NB4 (cell line): ENCODE measurements around the gene LYPD6B.

ENCODE experiments used
- DNase-seq: peaks from one replicate; pipeline ENCODE4 v3.0.0; 2010; ENCODE audit warnings: low read depth
- H3K4me3 ChIP-seq: one replicate; pipeline ENCODE4 v1.5.1; 2011; ENCODE audit warnings: mild to moderate bottlenecking, low read depth, low read length, moderate library complexity
- CTCF ChIP-seq: IDR thresholded peaks from one replicate; pipeline ENCODE4 v1.5.1; 2012; ENCODE audit warnings: low read depth, low read length
- MYC ChIP-seq: IDR thresholded peaks from 2 replicates; pipeline ENCODE4 v1.6.1; 2011; ENCODE audit warnings: low read depth, low read length
- POLR2A ChIP-seq: IDR thresholded peaks from 2 replicates; pipeline ENCODE4 v1.6.1; 2011; ENCODE audit warnings: mild to moderate bottlenecking; ENCODE audit not compliant: insufficient read length; ENCODE audit errors: extremely low read depth
- TF ChIP-seq, protein P1 (sequence below): IDR thresholded peaks from 2 replicates; pipeline ENCODE4 v1.6.1; 2011; ENCODE audit warnings: low read depth, low read length

LYPD6B gene

GRCh38 chr2:149028891-149029290 is 9.6 kb upstream of the LYPD6B start:
- TF ChIP-seq MYC (no peak), POLR2A (no peak), CTCF (no peak)
- TF ChIP-seq, protein P1, sequence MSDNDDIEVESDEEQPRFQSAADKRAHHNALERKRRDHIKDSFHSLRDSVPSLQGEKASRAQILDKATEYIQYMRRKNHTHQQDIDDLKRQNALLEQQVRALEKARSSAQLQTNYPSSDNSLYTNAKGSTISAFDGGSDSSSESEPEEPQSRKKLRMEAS, result no peak
- no peak for DNase-seq
- no peak overlapping the region for H3K4me3 ChIP-seq

GRCh38 chr2:149029307-149029965 is 9.1 kb upstream of the LYPD6B start:
- TF ChIP-seq MYC (no peak), POLR2A (no peak), CTCF (no peak)
- TF ChIP-seq, protein P1, result no peak
- H3K4me3 ChIP-seq, result no peak overlapping the region
- no peak for DNase-seq

- TF ChIP-seq POLR2A, result no peak
- TF ChIP-seq, protein P1, result no peak
- no peak overlapping the region for H3K4me3 ChIP-seq
- DNase-seq, result no peak
These were observed 7.1 kb upstream of the LYPD6B start for GRCh38 chr2:149031396-149031795.

GRCh38 chr2:149033716-149034115 is 4.8 kb upstream of the LYPD6B start:
- no peak for TF ChIP-seq CTCF
- TF ChIP-seq, protein P1, result no peak
- no peak for TF ChIP-seq MYC
- no peak for TF ChIP-seq POLR2A
- H3K4me3 ChIP-seq, result no peak overlapping the region

GRCh38 chr2:149034406-149034805 is 4.1 kb upstream of the LYPD6B start:
- no peak for DNase-seq
- H3K4me3 ChIP-seq, result no peak overlapping the region
- TF ChIP-seq POLR2A (no peak), MYC (no peak), CTCF (no peak)
- TF ChIP-seq, protein P1, result no peak

More at GRCh38 chr2:149033716-149034115, 4.8 kb upstream of the LYPD6B start:
- DNase-seq, result no peak

- DNase-seq, result no peak
- H3K4me3 ChIP-seq, result no peak overlapping the region
- TF ChIP-seq CTCF (no peak), POLR2A (no peak), MYC (no peak)
- TF ChIP-seq, protein P1, result no peak
These were observed 1.8 kb upstream of the LYPD6B start for GRCh38 chr2:149036507-149037293.
